GM21390 (cell line): Measurements from ENCODE around the gene FCSK.
"Not testable (repeated sequence)": the region's sequence is repeated elsewhere in the genome, so short reads cannot be mapped to it uniquely, and the experiment has no call there.

ENCODE experiments used
- ATAC-seq: cut with Tn5 transposase; IDR thresholded peaks from one replicate; pipeline ENCODE4 v1.9.1; 2021; ENCODE audit not compliant: unreplicated experiment

FCSK gene

GRCh38 chr16:70430667-70431536, 23.5 kb upstream of the FCSK start:
- peak; percentile 37 for ATAC-seq

GRCh38 chr16:70432356-70432722, 22.1 kb upstream of the FCSK start:
- no peak for ATAC-seq

- ATAC-seq: peak; percentile 19
These were observed 21.5 kb upstream of the FCSK start for GRCh38 chr16:70432723-70433457.

GRCh38 chr16:70433458-70434103, 20.8 kb upstream of the FCSK start:
- ATAC-seq: no peak

- ATAC-seq: no peak
These were observed 19.7 kb upstream of the FCSK start for GRCh38 chr16:70434484-70435260.

- no peak for ATAC-seq
These were observed 17.3 kb upstream of the FCSK start for GRCh38 chr16:70437017-70437581.

- ATAC-seq: no peak
These were observed 16.5 kb upstream of the FCSK start for GRCh38 chr16:70437582-70438557.

GRCh38 chr16:70438585-70438968, 15.8 kb upstream of the FCSK start:
- no peak for ATAC-seq

- ATAC-seq: peak; percentile 80
These were observed 15.2 kb upstream of the FCSK start, which contains the start of gene ST3GAL2 for GRCh38 chr16:70438969-70439862. TSS of gene ST3GAL2 (minus strand) at chr16:70439100. CDS start at chr16:70398530, 40,570 bp downstream.

- ATAC-seq: no peak
These were observed 14.2 kb upstream of the FCSK start for GRCh38 chr16:70440009-70440692.

GRCh38 chr16:70441406-70441990, 12.9 kb upstream of the FCSK start:
- ATAC-seq: no peak

GRCh38 chr16:70442344-70442743, 12.1 kb upstream of the FCSK start:
- ATAC-seq: no peak

- no peak for ATAC-seq
These were observed 9.9 kb upstream of the FCSK start for GRCh38 chr16:70444249-70445063.

- ATAC-seq: no peak
These were observed 6.3 kb upstream of the FCSK start for GRCh38 chr16:70448075-70448474.

GRCh38 chr16:70450142-70451003, 4.0 kb upstream of the FCSK start:
- not testable (repeated sequence) for ATAC-seq

- not testable (repeated sequence) for ATAC-seq
These were observed 3.4 kb upstream of the FCSK start for GRCh38 chr16:70451004-70451340.
